HL-60/S4 treated with phorbol 12-myristate 13-acetate at 8.2 ng/mL for 4 days and 3 days (cell line): ENCODE data around the gene ANAPC16.
"Not testable (repeated sequence)": the region's sequence is repeated elsewhere in the genome, so short reads cannot be mapped to it uniquely, and the experiment has no call there.

Experiments
- in situ Hi-C: fragments of 300-500 bp; cut with MboI; formaldehyde crosslinking; loops from 2 replicates; pipeline ENCODE4 v1.15.0; 2022; ENCODE audit warnings: low sequenced_read_pairs

The ANAPC16 gene

GRCh38 chr10:72215611-72216549, at the start of gene ANAPC16, which contains the start of gene ASCC1:
TSS of gene ANAPC16 (plus strand) at chr10:72216012. CDS start at chr10:72223915, 7,903 bp downstream.
TSS of gene ASCC1 (minus strand) at chr10:72216276. CDS start at chr10:72213298, 2,978 bp downstream.
- in situ Hi-C loops: no loop called here

- in situ Hi-C loops: no loop called here
Observed at GRCh38 chr10:72167118-72167517, 48.7 kb upstream of the ANAPC16 start.

- in situ Hi-C loops: no loop called here
Observed at GRCh38 chr10:72170263-72170662, 45.5 kb upstream of the ANAPC16 start.

GRCh38 chr10:72170733-72171132, 45.1 kb upstream of the ANAPC16 start:
- in situ Hi-C loops: no loop called here

GRCh38 chr10:72171175-72171630, 44.6 kb upstream of the ANAPC16 start:
- in situ Hi-C loops: no loop called here

GRCh38 chr10:72173262-72173618, 42.6 kb upstream of the ANAPC16 start:
- in situ Hi-C loops: no loop called here

- in situ Hi-C loops: no loop called here
Observed at GRCh38 chr10:72173619-72174296, 42.1 kb upstream of the ANAPC16 start.

GRCh38 chr10:72174297-72174662, 41.5 kb upstream of the ANAPC16 start:
- in situ Hi-C loops: no loop called here

GRCh38 chr10:72175149-72175548, 40.7 kb upstream of the ANAPC16 start:
- in situ Hi-C loops: no loop called here

- in situ Hi-C loops: no loop called here
Observed at GRCh38 chr10:72176701-72177100, 39.1 kb upstream of the ANAPC16 start.

- in situ Hi-C loops: no loop called here
Observed at GRCh38 chr10:72177454-72177853, 38.4 kb upstream of the ANAPC16 start.

GRCh38 chr10:72184156-72184555, 31.7 kb upstream of the ANAPC16 start:
- in situ Hi-C loops: no loop called here

GRCh38 chr10:72186258-72186981, 29.4 kb upstream of the ANAPC16 start:
- in situ Hi-C loops: no loop called here

GRCh38 chr10:72186982-72187330, 28.9 kb upstream of the ANAPC16 start:
- in situ Hi-C loops: no loop called here

GRCh38 chr10:72194949-72195348, 20.9 kb upstream of the ANAPC16 start:
- in situ Hi-C loops: no loop called here

- in situ Hi-C loops: no loop called here
Observed at GRCh38 chr10:72200883-72201282, 14.9 kb upstream of the ANAPC16 start.

- in situ Hi-C loops: no loop called here
Observed at GRCh38 chr10:72201293-72201692, 14.5 kb upstream of the ANAPC16 start.

GRCh38 chr10:72204296-72204695, 11.5 kb upstream of the ANAPC16 start:
- in situ Hi-C loops: no loop called here

GRCh38 chr10:72204724-72205123, 11.1 kb upstream of the ANAPC16 start:
- in situ Hi-C loops: no loop called here

GRCh38 chr10:72206511-72207229, 9.1 kb upstream of the ANAPC16 start:
- in situ Hi-C loops: no loop called here

- in situ Hi-C loops: not testable (repeated sequence)
Observed at GRCh38 chr10:72208526-72208925, 7.3 kb upstream of the ANAPC16 start.
